PC-3 (cell line): Measurements from ENCODE around the gene MDFIC. TPM values are rescaled to one million over a fixed set of nuclear protein-coding genes. Genes with fewer than 3 reads are reported as not detected.

ENCODE experiments used
- ATAC-seq: fragments of 200-7000 bp; cut with Tn5 transposase; 2 replicates; pipeline ENCODE4 v1.9.1; 2020; ENCODE audit warnings: mild to moderate bottlenecking, moderate library complexity
- BruUV-seq: library from RNA; stranded (reverse); fragments of 400-500 nt; replicated peaks from 2 replicates; lab custom pipeline; 2021; lab: Mats Ljungman, UMichigan
- CTCF ChIA-PET: fragments of 300-600 bp; sonication (Branson Sonifier 250); formaldehyde crosslinking; loops from one replicate; lab custom pipeline; 2022; ENCODE audit warnings: antibody characterized with exemption; lab: Charles Lee
- POLR2A ChIA-PET: fragments of 300-600 bp; sonication (Branson Sonifier 250); formaldehyde crosslinking; loops from one replicate; lab custom pipeline; 2022; ENCODE audit warnings: antibody characterized with exemption; ENCODE audit not compliant: unreplicated experiment; lab: Charles Lee
- DNase-seq: peaks from one replicate; pipeline ENCODE4 v3.0.0-alpha.2; 2015
- H2AFZ ChIP-seq: fragments of 300-600 bp; sonication (generic); 2 replicates; pipeline ENCODE4 v1.6.0; 2016; ENCODE audit warnings: antibody characterized with exemption, low read length
- H3F3A ChIP-seq: fragments of 300-600 bp; sonication (generic); one replicate; pipeline ENCODE4 v1.6.0; 2017; ENCODE audit warnings: antibody characterized with exemption, low read length, control low read depth, mild to moderate bottlenecking; ENCODE audit not compliant: unreplicated experiment
- H3K27ac ChIP-seq: fragments of 300-600 bp; sonication (generic); 2 replicates; pipeline ENCODE4 v1.5.1; 2016; ENCODE audit warnings: mild to moderate bottlenecking, low read length
- H3K27me3 ChIP-seq: fragments of 300-600 bp; sonication (generic); 2 replicates; pipeline ENCODE4 v1.6.1; 2016; ENCODE audit warnings: low read length, mixed read lengths
- H3K36me3 ChIP-seq: fragments of 300-600 bp; sonication (generic); 2 replicates; pipeline ENCODE4 v1.6.1; 2016; ENCODE audit warnings: low read depth, mixed run types, low read length, mixed read lengths
- H3K4me1 ChIP-seq: fragments of 300-600 bp; sonication (generic); 2 replicates; pipeline ENCODE4 v1.5.1; 2016; ENCODE audit warnings: low read length; ENCODE audit not compliant: insufficient read depth
- H3K4me2 ChIP-seq: fragments of 300-600 bp; sonication (generic); 2 replicates; pipeline ENCODE4 v1.6.0; 2016; ENCODE audit warnings: low read length
- H3K4me3 ChIP-seq: fragments of 300-600 bp; sonication (generic); 2 replicates; pipeline ENCODE4 v1.5.1; 2016; ENCODE audit warnings: mild to moderate bottlenecking, low read length, mixed read lengths
- H3K79me2 ChIP-seq: fragments of 300-600 bp; sonication (generic); 2 replicates; pipeline ENCODE4 v1.6.1; 2017; ENCODE audit warnings: low read length, mixed read lengths
- H3K9ac ChIP-seq: fragments of 300-600 bp; sonication (generic); 2 replicates; pipeline ENCODE4 v1.6.0; 2016; ENCODE audit warnings: mild to moderate bottlenecking, low read length
- H3K9me2 ChIP-seq: fragments of 300-600 bp; sonication (generic); replicated peaks from 2 replicates; pipeline ENCODE4 v1.6.1; 2016; ENCODE audit warnings: mixed run types, low read length, mixed read lengths
- H3K9me3 ChIP-seq: fragments of 300-600 bp; sonication (generic); 2 replicates; pipeline ENCODE4 v1.6.1; 2016; ENCODE audit warnings: low read length, mixed read lengths
- H4K20me1 ChIP-seq: fragments of 300-600 bp; sonication (generic); 2 replicates; pipeline ENCODE4 v1.6.1; 2016; ENCODE audit warnings: low read length, mixed read lengths
- EZH2 ChIP-seq: fragments of 300-600 bp; sonication (generic); IDR thresholded peaks from one replicate; pipeline ENCODE4 v1.6.1; 2017; ENCODE audit warnings: antibody characterized with exemption, mild to moderate bottlenecking, low read length; ENCODE audit not compliant: unreplicated experiment
- EZH2phosphoT487 ChIP-seq: fragments of 300-600 bp; sonication (generic); IDR thresholded peaks from 2 replicates; pipeline ENCODE4 v1.6.1; 2018; ENCODE audit warnings: mild to moderate bottlenecking, antibody characterized with exemption, low read length, borderline replicate concordance
- intact Hi-C: fragments of 100-400 bp; cut with micrococcal nuclease; formaldehyde crosslinking; loops from 2 replicates; pipeline ENCODE4 v1.9.0; 2023
- total RNA-seq: library from RNA; depleted of rRNA; stranded (reverse); fragments of >200 nt; gene quantifications from 2 replicates; pipeline ENCODE4 v1.2.3, GENCODE V29; 2014
- TF ChIP-seq, protein P1 (sequence below): fragments of 300-600 bp; sonication (generic); conservative IDR thresholded peaks from 2 replicates; pipeline ENCODE4 v1.5.1; 2017; ENCODE audit warnings: antibody characterized with exemption, low read depth, mild to moderate bottlenecking, low read length

Gene MDFIC
- total RNA-seq, 1 experiment from 2014 or later: 33.9 TPM

DNA sequence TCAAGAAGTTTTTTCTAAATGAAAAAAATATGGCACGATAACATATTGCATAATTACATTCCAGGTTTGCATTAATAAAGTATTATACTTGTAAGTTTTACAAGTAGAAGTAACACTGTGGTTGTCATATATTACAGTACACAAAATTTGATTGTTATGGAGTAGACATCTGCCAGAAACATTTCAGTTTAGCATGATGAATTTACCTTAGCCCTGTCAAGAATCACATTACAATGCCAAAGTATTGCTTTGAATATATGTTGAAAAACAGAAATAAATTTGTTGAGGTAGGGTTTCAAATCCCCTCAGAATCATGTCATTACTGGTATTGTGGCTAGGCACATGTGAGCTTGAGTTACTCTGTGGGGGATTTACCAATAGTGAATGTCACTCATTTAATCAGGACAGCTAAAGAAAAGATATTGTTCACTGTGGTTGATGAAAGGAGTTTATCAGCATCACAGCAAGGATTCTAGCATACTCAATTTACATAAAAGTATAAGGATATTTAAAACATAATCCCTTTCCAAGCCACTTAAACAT is 112.1 kb downstream of the MDFIC start:
- H3K9me3 ChIP-seq: no peaks in the 10 kb centered on the region
- no peaks in the 10 kb centered on the region for H3K27me3 ChIP-seq
- intact Hi-C loops: no loop called here
- ATAC-seq (no peak), DNase-seq (no peak)
- H3K9ac ChIP-seq: no peak overlapping the region
- no TSS peak for BruUV-seq
- H3K4me2 ChIP-seq: no peak overlapping the region
- H3K79me2 ChIP-seq: no peaks in the 10 kb centered on the region
- POLR2A ChIA-PET: no interaction called here
- 0 out of 2 replicates have a peak, but pooled peaks cover 3% of the 10 kb centered on the region for H3K4me1 ChIP-seq
- H3F3A ChIP-seq: no peaks in the 10 kb centered on the region
- TF ChIP-seq EZH2 (no peak), EZH2phosphoT487 (no peak)
- TF ChIP-seq, protein P1, sequence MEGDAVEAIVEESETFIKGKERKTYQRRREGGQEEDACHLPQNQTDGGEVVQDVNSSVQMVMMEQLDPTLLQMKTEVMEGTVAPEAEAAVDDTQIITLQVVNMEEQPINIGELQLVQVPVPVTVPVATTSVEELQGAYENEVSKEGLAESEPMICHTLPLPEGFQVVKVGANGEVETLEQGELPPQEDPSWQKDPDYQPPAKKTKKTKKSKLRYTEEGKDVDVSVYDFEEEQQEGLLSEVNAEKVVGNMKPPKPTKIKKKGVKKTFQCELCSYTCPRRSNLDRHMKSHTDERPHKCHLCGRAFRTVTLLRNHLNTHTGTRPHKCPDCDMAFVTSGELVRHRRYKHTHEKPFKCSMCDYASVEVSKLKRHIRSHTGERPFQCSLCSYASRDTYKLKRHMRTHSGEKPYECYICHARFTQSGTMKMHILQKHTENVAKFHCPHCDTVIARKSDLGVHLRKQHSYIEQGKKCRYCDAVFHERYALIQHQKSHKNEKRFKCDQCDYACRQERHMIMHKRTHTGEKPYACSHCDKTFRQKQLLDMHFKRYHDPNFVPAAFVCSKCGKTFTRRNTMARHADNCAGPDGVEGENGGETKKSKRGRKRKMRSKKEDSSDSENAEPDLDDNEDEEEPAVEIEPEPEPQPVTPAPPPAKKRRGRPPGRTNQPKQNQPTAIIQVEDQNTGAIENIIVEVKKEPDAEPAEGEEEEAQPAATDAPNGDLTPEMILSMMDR: no peak
- no peak overlapping the region for H3K27ac ChIP-seq
- no peak overlapping the region for H2AFZ ChIP-seq
- CTCF ChIA-PET: no interaction called here
- no peaks in the 10 kb centered on the region for H3K9me2 ChIP-seq
- H4K20me1 ChIP-seq: no peaks in the 10 kb centered on the region
- no peaks in the 10 kb centered on the region for H3K36me3 ChIP-seq
- H3K4me3 ChIP-seq: no peak overlapping the region

DNA sequence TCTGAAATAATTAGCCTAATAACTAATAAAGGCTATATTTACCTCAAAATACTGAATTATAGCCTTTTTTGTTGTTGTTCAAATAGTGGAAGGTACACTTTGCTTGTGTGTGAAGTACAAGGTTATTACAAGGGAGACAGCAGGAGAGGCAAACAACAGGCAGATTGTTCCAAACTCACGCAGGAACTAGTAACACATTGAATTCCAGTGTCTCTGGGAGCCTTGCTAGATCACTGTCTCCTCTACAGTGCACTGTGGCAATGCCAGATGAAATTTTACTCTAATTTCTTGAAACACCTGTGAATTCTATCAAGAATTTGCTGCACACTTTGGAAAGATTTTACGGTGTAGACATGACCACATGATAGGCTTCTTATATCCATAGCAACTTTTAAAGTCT is 112.6 kb downstream of the MDFIC start:
- ATAC-seq: no peak
- no peaks in the 10 kb centered on the region for H4K20me1 ChIP-seq
- no peak overlapping the region for H3K4me2 ChIP-seq
- no peaks in the 10 kb centered on the region for H3K79me2 ChIP-seq
- CTCF ChIA-PET: no interaction called here
- no TSS peak for BruUV-seq
- no peaks in the 10 kb centered on the region for H3K9me2 ChIP-seq
- no peak overlapping the region for H2AFZ ChIP-seq
- intact Hi-C loops: no loop called here
- H3K27ac ChIP-seq: no peak overlapping the region
- H3K4me3 ChIP-seq: no peak overlapping the region
- H3K9me3 ChIP-seq: no peaks in the 10 kb centered on the region
- no peaks in the 10 kb centered on the region for H3K36me3 ChIP-seq
- DNase-seq: no peak
- H3K27me3 ChIP-seq: no peaks in the 10 kb centered on the region
- no peaks in the 10 kb centered on the region for H3F3A ChIP-seq
- 0 out of 2 replicates have a peak, but pooled peaks cover 3% of the 10 kb centered on the region for H3K4me1 ChIP-seq
- TF ChIP-seq EZH2 (no peak), EZH2phosphoT487 (no peak)
- TF ChIP-seq, protein P1: no peak
- POLR2A ChIA-PET: no interaction called here
- no peak overlapping the region for H3K9ac ChIP-seq

DNA sequence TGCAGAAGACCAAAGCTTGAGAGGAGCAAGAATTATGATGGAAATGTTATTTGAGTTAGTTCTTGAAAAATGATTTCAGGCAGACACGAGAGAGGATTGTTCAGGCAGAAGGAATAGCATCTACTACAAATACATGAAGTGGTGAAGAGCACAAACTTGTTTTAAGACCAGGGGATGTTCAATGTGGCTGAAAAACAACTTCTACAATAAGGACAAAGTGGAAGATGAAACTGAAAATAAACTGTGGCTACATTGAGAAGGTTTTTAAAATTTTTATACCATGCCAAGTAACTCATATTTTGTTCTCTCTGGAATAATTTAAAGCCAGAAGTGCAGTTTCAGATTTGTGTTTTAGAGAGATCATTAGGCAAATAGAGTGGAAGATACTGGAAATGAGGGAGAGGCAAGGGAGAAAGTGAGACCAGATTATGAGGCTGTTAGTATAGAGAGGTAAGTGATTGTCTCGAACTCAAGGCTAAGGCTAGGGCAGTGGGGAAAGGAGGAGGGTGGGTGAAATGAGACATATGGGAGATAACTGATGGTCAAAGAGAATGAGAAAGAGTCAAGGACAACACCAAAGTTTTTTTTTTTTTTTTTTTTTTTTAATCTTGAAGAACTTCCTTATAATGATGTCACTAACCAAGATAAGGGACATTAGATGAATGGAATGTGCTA is 115.4 kb downstream of the MDFIC start:
- Histone ChIP-seq H3K4me1 (0 out of 2 replicates have a peak, but pooled peaks cover 3% of the 10 kb centered on the region), H3K79me2 (no peaks in the 10 kb centered on the region), H3K27me3 (no peaks in the 10 kb centered on the region), H4K20me1 (no peaks in the 10 kb centered on the region), H3F3A (no peaks in the 10 kb centered on the region), H3K9me3 (no peaks in the 10 kb centered on the region), H3K36me3 (no peaks in the 10 kb centered on the region), H2AFZ (no peak overlapping the region), H3K9me2 (no peaks in the 10 kb centered on the region), H3K4me2 (no peak overlapping the region), H3K9ac (no peak overlapping the region), H3K27ac (no peak overlapping the region), H3K4me3 (no peak overlapping the region)
- ATAC-seq (no peak), DNase-seq (no peak)
- ChIA-PET CTCF (no interaction called here), POLR2A (no interaction called here)
- intact Hi-C loops: no loop called here
- TF ChIP-seq EZH2phosphoT487: no peak
- BruUV-seq: no TSS peak
